RWPE1 (cell line): ENCODE measurements around the gene ATP12A.
A peak's percentile ranks its signal among the peaks of the same experiment; 100 is the strongest.

Experiments used
- CTCF ChIA-PET: fragments of 350-600 bp; sonication (Branson Sonifier 250); formaldehyde crosslinking; extraction: SDS; loops from one replicate; lab custom pipeline; 2021; lab: Yijun Ruan, JAX
- POLR2A ChIA-PET: fragments of 400-600 bp; formaldehyde crosslinking; extraction: SDS; loops from one replicate; lab custom pipeline; 2020; ENCODE audit warnings: antibody characterized with exemption; ENCODE audit not compliant: low non-redundant PET; lab: Yijun Ruan, JAX
- DNase-seq: peaks from one replicate; pipeline ENCODE4 v3.0.0; 2012; ENCODE audit warnings: low spot score
- H3K27ac ChIP-seq: fragments of 450-650 bp; 2 replicates; pipeline ENCODE4 v1.5.1; 2017
- TF ChIP-seq, protein P1 (sequence below): fragments of 450-650 bp; conservative IDR thresholded peaks from 2 replicates; pipeline ENCODE4 v1.5.1; 2017; ENCODE audit warnings: low read depth, mild to moderate bottlenecking

ATP12A gene

DNA sequence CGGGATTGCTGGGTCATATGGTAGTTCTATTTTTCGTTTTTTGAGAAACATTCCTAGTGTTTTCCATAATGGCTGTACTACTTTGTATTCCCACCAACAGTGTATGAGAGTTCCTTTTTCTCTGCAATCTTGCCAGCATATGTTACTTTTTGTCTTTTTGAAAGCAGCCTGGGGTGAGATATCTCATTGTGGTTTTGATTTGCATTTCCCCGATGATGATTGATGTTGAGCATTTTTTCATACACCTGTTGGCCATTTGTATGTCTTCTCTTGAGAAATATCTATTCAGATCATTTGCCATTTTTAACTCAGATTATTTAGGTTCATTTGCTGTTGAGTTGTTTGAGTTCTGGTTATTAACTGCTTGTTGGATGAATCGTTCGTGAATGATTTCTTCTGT is 18.5 kb upstream of the ATP12A start:
- DNase-seq = no peak
- TF ChIP-seq, protein P1, sequence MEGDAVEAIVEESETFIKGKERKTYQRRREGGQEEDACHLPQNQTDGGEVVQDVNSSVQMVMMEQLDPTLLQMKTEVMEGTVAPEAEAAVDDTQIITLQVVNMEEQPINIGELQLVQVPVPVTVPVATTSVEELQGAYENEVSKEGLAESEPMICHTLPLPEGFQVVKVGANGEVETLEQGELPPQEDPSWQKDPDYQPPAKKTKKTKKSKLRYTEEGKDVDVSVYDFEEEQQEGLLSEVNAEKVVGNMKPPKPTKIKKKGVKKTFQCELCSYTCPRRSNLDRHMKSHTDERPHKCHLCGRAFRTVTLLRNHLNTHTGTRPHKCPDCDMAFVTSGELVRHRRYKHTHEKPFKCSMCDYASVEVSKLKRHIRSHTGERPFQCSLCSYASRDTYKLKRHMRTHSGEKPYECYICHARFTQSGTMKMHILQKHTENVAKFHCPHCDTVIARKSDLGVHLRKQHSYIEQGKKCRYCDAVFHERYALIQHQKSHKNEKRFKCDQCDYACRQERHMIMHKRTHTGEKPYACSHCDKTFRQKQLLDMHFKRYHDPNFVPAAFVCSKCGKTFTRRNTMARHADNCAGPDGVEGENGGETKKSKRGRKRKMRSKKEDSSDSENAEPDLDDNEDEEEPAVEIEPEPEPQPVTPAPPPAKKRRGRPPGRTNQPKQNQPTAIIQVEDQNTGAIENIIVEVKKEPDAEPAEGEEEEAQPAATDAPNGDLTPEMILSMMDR = no peak
- ChIA-PET CTCF (no interaction called here), POLR2A (no interaction called here)
- no peak overlapping the region for H3K27ac ChIP-seq

DNA sequence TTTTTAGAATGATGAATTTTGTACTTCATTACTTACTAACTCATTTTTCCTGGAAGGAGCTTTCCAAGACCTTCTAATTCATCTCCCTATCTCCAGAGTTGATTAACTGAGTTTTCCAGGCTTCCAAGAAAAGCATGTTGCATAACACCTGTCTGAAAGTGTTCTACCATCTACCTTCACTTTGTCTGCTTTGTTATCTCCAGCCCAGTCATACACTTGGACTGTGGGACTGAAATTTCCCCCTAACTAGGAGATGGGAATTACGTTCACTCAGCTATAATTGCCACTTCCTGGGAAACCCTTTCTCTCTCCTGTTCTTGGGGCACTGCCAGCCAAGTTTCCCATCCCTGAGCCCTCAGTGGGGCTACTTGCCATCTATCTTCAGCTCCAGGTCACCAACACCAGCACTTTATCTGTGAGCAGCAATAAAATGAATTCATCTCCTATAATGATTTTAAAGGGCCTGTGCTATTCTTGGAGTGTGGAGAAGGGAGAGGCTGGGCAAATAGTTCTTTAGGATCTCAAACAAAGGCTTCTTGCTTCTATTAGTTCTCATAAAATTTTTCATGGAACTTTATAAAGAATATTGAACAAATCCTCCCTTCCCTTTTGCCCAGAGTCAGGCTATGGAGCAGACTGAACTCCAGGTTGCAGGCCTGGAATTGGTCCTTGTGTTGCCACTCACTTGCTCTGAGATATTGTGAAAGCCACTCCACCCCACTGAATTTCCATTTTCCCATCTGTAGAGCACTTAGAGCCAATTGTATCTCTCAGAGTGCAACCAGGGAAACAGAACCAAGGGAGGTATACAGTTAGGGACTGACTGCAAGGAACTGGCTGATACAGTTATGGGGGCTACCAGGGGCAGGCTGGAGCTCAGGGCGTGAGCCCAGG is 17.8 kb upstream of the ATP12A start:
- TF ChIP-seq, protein P1 = no peak
- H3K27ac ChIP-seq = no peak overlapping the region
- ChIA-PET POLR2A (no interaction called here), CTCF (no interaction called here)
- no peak for DNase-seq

DNA sequence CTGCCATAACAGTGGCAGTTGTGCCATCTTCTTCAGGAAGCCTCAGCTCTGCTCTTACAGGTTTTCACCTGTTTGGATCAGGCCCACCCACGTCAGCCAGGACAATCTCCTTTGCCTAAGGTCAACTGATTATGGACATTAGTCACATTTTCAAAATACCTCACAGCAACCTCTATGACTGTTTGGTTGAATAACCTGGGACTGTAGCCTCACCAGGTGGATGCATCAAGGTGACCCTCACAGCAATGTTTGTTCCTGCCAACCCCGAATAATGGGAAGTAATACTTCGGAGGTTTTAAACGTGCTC is 17.2 kb upstream of the ATP12A start:
- CTCF ChIA-PET = no interaction called here

DNA sequence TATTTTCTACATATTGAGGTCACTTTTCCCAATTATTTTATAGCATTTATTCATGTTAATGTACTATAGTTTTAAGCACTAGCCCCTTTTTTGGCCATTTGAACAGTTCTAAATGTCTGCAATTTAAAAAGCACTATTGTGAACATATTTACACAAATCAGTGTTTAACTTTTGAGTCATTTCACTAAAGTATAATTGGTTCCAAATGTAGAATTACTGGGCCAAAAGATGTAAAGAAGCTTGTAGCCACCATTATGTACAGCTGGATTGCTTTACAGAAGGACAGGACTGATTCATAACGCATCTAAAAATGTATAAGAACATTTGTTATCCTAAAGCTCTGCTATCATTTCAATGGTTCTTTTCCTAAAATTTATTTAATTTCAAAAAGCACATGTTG is 16.6 kb upstream of the ATP12A start:
- no peak for DNase-seq
- CTCF ChIA-PET = interaction anchor here (0.8 kb wide), 1 partner anchor 9 kb away, joined by 3 read pairs; no protein-coding TSS in a partner anchor
- no peak overlapping the region for H3K27ac ChIP-seq
- TF ChIP-seq, protein P1 = no peak
- POLR2A ChIA-PET = no interaction called here

More for the DNA sequence above, 17.2 kb upstream of the ATP12A start:
- POLR2A ChIA-PET = no interaction called here
- no peak for DNase-seq
- TF ChIP-seq, protein P1 = no peak
- H3K27ac ChIP-seq = no peak overlapping the region

DNA sequence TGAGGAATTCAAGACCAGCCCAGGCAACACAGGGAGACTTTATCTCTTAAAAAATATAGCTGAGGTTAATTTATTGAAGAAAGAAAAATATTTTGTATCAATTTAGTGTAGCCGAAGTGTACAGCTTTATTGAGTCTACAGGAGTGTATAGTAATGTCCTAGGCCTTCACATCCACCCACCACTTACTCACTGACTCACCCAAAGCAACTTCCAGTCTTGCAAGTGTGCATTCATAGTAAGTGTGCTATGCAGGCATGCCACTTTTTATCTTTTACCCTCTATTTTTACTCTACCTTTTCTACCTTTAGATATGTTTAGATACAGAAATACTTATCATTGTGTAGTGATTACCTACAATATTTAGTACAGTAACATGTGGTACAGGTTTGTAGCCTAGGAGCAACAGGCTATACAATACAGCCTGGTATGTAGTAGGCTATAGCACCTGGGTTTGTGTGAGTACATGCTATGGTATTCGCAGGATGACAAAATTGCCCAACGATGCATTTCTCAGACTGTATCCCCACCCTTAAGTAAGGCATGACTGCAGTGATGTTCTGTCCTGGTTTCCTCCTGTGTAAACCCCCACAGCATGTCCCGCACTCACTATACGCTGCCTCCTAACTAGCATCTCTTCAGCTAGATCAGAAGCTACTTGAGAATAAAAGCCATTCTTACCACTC is 15.3 kb upstream of the ATP12A start:
- ChIA-PET CTCF (no interaction called here), POLR2A (no interaction called here)
- no peak overlapping the region for H3K27ac ChIP-seq
- TF ChIP-seq, protein P1 = no peak
- peak; percentile 68 for DNase-seq

DNA sequence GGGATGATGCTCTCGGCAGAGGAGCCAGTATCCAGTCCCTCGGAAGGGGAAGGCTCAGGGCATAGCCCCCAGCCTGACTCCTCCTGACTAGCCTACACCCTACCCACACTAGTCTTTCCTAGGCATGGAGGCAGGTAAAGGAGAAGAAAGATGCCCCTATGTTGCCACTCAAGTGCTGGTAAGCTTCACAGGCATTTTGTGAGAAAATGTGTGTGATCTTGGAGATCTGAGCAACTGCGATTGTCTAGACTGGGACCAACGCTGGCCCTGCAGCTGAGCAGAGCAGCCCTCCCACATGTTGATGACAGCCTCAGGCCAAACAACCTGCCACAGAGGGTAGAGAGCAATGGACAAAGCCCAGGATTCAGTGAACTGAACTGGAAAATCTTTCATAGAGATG is 11.7 kb upstream of the ATP12A start:
- CTCF ChIA-PET = interaction anchor here (0.7 kb wide), 1 partner anchor 16 kb away, joined by 3 read pairs; no protein-coding TSS in a partner anchor
- TF ChIP-seq, protein P1 = no peak
- POLR2A ChIA-PET = no interaction called here
- no peak for DNase-seq
- H3K27ac ChIP-seq = peak overlapping the region; percentile 70
